Iris pigment epithelial cell (primary cell): ENCODE measurements around the gene NAALADL1.

ENCODE experiments used
- DNase-seq: peaks from one replicate; pipeline ENCODE4 v3.0.0-alpha.2; 2011; ENCODE audit warnings: low read depth

Gene NAALADL1

GRCh38 chr11:65058419-65059054, at the start of gene NAALADL1:
Gene NAALADL1, minus strand, starts transcription at chr11:65058553. Its CDS starts 32 bp downstream, at chr11:65058521.
- no peak for DNase-seq

- DNase-seq = no peak
Measured at GRCh38 chr11:65107751-65108468, 49.6 kb upstream of the NAALADL1 start.

GRCh38 chr11:65107078-65107477, 48.7 kb upstream of the NAALADL1 start:
- DNase-seq = no peak

- DNase-seq = peak; percentile 56
Measured at GRCh38 chr11:65104628-65105027, 46.3 kb upstream of the NAALADL1 start.

GRCh38 chr11:65103476-65103875, 45.1 kb upstream of the NAALADL1 start:
- peak; percentile 29 for DNase-seq

- DNase-seq = peak; percentile 38
Measured at GRCh38 chr11:65102142-65103095, 44.1 kb upstream of the NAALADL1 start.

GRCh38 chr11:65100674-65101350, 42.5 kb upstream of the NAALADL1 start:
- DNase-seq = no peak

- DNase-seq = no peak
Measured at GRCh38 chr11:65096926-65097325, 38.6 kb upstream of the NAALADL1 start.

- DNase-seq = peak; percentile 93
Measured at GRCh38 chr11:65095974-65096806, 37.8 kb upstream of the NAALADL1 start, which contains the start of gene VPS51. Gene VPS51, plus strand, starts transcription at chr11:65096214. Its CDS starts 37 bp downstream, at chr11:65096251.

GRCh38 chr11:65095427-65095826, 37.1 kb upstream of the NAALADL1 start:
- DNase-seq = no peak

- no peak for DNase-seq
Measured at GRCh38 chr11:65090628-65091027, 32.3 kb upstream of the NAALADL1 start.

GRCh38 chr11:65089621-65090020, 31.3 kb upstream of the NAALADL1 start:
- no peak for DNase-seq

- no peak for DNase-seq
Measured at GRCh38 chr11:65087827-65088226, 29.5 kb upstream of the NAALADL1 start.

GRCh38 chr11:65087216-65087615, 28.9 kb upstream of the NAALADL1 start:
- DNase-seq = no peak

- DNase-seq = no peak
Measured at GRCh38 chr11:65086809-65087208, 28.5 kb upstream of the NAALADL1 start.

GRCh38 chr11:65085446-65085845, 27.1 kb upstream of the NAALADL1 start:
- DNase-seq = no peak

GRCh38 chr11:65084598-65085375, 26.4 kb upstream of the NAALADL1 start:
- DNase-seq = no peak

GRCh38 chr11:65083834-65084597, 25.7 kb upstream of the NAALADL1 start, which contains the start of the genes CDCA5 and ZFPL1:
Gene CDCA5, minus strand, starts transcription at chr11:65084040. Its CDS starts 62 bp downstream, at chr11:65083978.
Gene ZFPL1, plus strand, starts transcription at chr11:65084222. Its CDS starts 477 bp downstream, at chr11:65084699.
- DNase-seq = peak; percentile 96
